Type B pancreatic cell (in vitro differentiated cells): ENCODE results near the gene KCNIP3. TPM values are rescaled to one million over a fixed set of nuclear protein-coding genes. Genes with fewer than 3 reads are reported as not detected.

ENCODE experiments used
- DNase-seq: peaks from one replicate; pipeline ENCODE4 v3.0.0; 2021; ENCODE audit warnings: mixed read lengths; ENCODE audit not compliant: unreplicated experiment; ENCODE audit errors: extremely low spot score
- H3K27ac Mint-ChIP-seq: 2 replicates; pipeline ENCODE4 v1.8.0; 2021; ENCODE audit warnings: mild to moderate bottlenecking, mixed read lengths
- H3K27me3 Mint-ChIP-seq: 2 replicates; pipeline ENCODE4 v1.8.0; 2021; ENCODE audit warnings: mixed read lengths
- H3K36me3 Mint-ChIP-seq: 2 replicates; pipeline ENCODE4 v1.8.0; 2021; ENCODE audit warnings: mixed read lengths
- H3K4me1 Mint-ChIP-seq: one replicate; pipeline ENCODE4 v1.8.0; 2021; ENCODE audit warnings: mixed read lengths; ENCODE audit not compliant: unreplicated experiment
- H3K4me3 Mint-ChIP-seq: 2 replicates; pipeline ENCODE4 v1.8.0; 2021; ENCODE audit warnings: mild to moderate bottlenecking, mixed read lengths
- H3K9me3 Mint-ChIP-seq: 2 replicates; pipeline ENCODE4 v1.8.0; 2021; ENCODE audit warnings: mixed read lengths
- CTCF ChIP-seq: fragments of 200-600 bp; sonication (generic); conservative IDR thresholded peaks from 2 replicates; pipeline ENCODE4 v1.5.0; 2021; ENCODE audit warnings: antibody characterized with exemption, mild to moderate bottlenecking
- total RNA-seq: library from RNA; stranded (reverse); gene quantifications from 2 replicates; pipeline ENCODE4 v1.2.1, GENCODE V29; 2021; ENCODE audit warnings: low replicate concordance

KCNIP3 gene
- total RNA-seq, 1 donor from 2014 or later, result 5.3 TPM

DNA sequence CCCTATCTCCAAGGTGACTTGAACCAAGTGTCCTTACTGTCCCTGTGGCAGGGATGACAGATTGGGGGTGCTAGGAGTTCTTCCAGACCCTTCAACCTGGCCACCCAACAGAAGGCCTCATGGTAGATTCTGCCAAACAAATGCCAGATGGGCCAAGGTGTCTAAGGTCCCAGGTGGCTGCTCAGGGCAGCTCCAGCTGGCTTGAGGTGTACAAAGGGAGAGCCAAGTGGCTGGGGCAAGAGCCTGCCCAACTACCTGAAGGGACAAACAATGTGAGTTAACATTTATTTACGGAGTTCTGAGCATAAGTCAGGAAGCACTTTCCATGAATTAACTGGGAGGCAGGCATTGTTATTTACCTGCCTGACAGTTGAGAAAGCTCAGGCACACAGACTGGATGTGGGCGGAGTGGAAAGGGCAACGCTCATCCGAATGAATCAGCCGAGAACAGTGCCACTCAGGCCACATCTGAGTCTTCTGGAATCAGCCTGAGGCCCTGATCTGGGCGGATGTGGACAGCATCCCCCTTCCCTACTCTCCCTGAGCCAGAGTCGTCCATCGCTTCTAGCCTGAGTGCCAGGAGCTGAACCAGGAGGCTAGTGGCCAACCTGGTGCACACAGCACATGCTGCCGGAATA is 4.4 kb upstream of the KCNIP3 start:
- no peak for TF ChIP-seq CTCF
- Mint-ChIP-seq H3K4me3 (no peak overlapping the region), H3K4me1 (peaks cover 9% of the 10 kb centered on the region), H3K27ac (no peak overlapping the region), H3K36me3 (peaks cover 10% of the 10 kb centered on the region), H3K9me3 (peaks cover 8% of the 10 kb centered on the region), H3K27me3 (no peaks in the 10 kb centered on the region)
- DNase-seq, result no peak

- TF ChIP-seq CTCF, result no peak
- H3K4me3 Mint-ChIP-seq, result no peak overlapping the region
- peaks cover 8% of the 10 kb centered on the region for H3K9me3 Mint-ChIP-seq
- H3K4me1 Mint-ChIP-seq, result peaks cover 13% of the 10 kb centered on the region
- DNase-seq, result no peak
- peaks cover 10% of the 10 kb centered on the region for H3K36me3 Mint-ChIP-seq
- H3K27me3 Mint-ChIP-seq, result no peaks in the 10 kb centered on the region
- H3K27ac Mint-ChIP-seq, result no peak overlapping the region
Observed at GRCh38 chr2:95294579-95295250, 2.4 kb upstream of the KCNIP3 start.

DNA sequence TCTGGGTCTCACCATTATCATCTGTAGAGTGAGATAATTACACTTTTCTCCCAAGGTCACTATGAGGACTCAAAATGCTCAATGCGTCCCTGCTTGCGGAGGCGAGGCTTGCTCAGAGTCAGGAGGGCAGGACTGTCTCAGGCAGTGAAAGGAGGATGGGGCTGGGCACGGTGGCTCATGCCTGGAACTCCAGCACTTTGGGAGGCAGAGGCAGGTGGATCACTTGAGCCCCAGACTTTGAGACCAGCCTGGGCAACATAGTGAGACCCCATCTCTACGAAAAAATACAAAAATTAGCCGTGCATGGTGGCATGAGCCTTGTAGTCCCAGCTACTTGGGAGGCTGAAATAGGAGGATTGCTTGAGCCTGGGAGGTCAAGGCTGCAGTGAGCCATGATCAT is 1.8 kb upstream of the KCNIP3 start:
- no peak overlapping the region for H3K4me3 Mint-ChIP-seq
- peaks cover 6% of the 10 kb centered on the region for H3K36me3 Mint-ChIP-seq
- peaks cover 13% of the 10 kb centered on the region for H3K4me1 Mint-ChIP-seq
- H3K27me3 Mint-ChIP-seq, result no peaks in the 10 kb centered on the region
- no peak for DNase-seq
- TF ChIP-seq CTCF, result no peak
- peaks cover 3% of the 10 kb centered on the region for H3K9me3 Mint-ChIP-seq
- no peak overlapping the region for H3K27ac Mint-ChIP-seq

DNA sequence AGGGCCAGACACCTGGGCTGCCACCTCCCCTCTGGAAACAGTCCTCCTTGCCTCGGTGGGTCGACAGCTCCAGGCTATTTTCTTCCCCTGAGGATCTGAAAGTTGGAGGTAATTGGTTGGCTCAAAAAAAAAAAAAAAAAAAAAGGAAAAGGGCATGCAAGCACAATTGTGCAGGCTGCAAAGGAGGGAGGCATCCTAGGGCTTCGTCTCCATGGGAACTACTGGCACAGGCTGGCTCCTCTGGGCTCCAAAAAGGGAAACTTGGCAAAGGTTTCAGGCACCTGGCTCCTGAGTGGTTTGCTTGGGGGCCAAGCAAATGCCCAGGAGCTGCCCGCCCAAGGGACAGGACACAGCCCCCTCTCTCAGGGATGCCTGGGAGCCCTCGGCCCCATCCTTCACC is 1.1 kb upstream of the KCNIP3 start:
- no peak overlapping the region for H3K27ac Mint-ChIP-seq
- no peaks in the 10 kb centered on the region for H3K9me3 Mint-ChIP-seq
- no peak overlapping the region for H3K4me3 Mint-ChIP-seq
- TF ChIP-seq CTCF, result no peak
- H3K4me1 Mint-ChIP-seq, result peaks cover 13% of the 10 kb centered on the region
- no peaks in the 10 kb centered on the region for H3K27me3 Mint-ChIP-seq
- peaks cover 3% of the 10 kb centered on the region for H3K36me3 Mint-ChIP-seq
- no peak for DNase-seq

- Mint-ChIP-seq H3K9me3 (no peaks in the 10 kb centered on the region), H3K4me3 (peak overlapping the region; percentile 39), H3K27ac (no peak overlapping the region), H3K36me3 (no peaks in the 10 kb centered on the region), H3K4me1 (peaks cover 13% of the 10 kb centered on the region), H3K27me3 (no peaks in the 10 kb centered on the region)
- no peak for TF ChIP-seq CTCF
- no peak for DNase-seq
Observed at GRCh38 chr2:95297639-95298395, 670 bp downstream of the KCNIP3 start.
